PC-3 (cell line): ENCODE measurements around the gene LDHD. TPM values are rescaled to one million over a fixed set of nuclear protein-coding genes. Genes with fewer than 3 reads are reported as not detected.

Source experiments
- ATAC-seq: fragments of 200-7000 bp; cut with Tn5 transposase; 2 replicates; pipeline ENCODE4 v1.9.1; 2020; ENCODE audit warnings: mild to moderate bottlenecking, moderate library complexity
- BruUV-seq: library from RNA; stranded (reverse); fragments of 400-500 nt; replicated peaks from 2 replicates; lab custom pipeline; 2021; lab: Mats Ljungman, UMichigan
- CTCF ChIA-PET: fragments of 300-600 bp; sonication (Branson Sonifier 250); formaldehyde crosslinking; loops from one replicate; lab custom pipeline; 2022; ENCODE audit warnings: antibody characterized with exemption; lab: Charles Lee
- POLR2A ChIA-PET: fragments of 300-600 bp; sonication (Branson Sonifier 250); formaldehyde crosslinking; loops from one replicate; lab custom pipeline; 2022; ENCODE audit warnings: antibody characterized with exemption; ENCODE audit not compliant: unreplicated experiment; lab: Charles Lee
- DNase-seq: peaks from one replicate; pipeline ENCODE4 v3.0.0-alpha.2; 2015
- H2AFZ ChIP-seq: fragments of 300-600 bp; sonication (generic); 2 replicates; pipeline ENCODE4 v1.6.0; 2016; ENCODE audit warnings: antibody characterized with exemption, low read length
- H3F3A ChIP-seq: fragments of 300-600 bp; sonication (generic); one replicate; pipeline ENCODE4 v1.6.0; 2017; ENCODE audit warnings: antibody characterized with exemption, low read length, control low read depth, mild to moderate bottlenecking; ENCODE audit not compliant: unreplicated experiment
- H3K27ac ChIP-seq: fragments of 300-600 bp; sonication (generic); 2 replicates; pipeline ENCODE4 v1.5.1; 2016; ENCODE audit warnings: mild to moderate bottlenecking, low read length
- H3K27me3 ChIP-seq: fragments of 300-600 bp; sonication (generic); 2 replicates; pipeline ENCODE4 v1.6.1; 2016; ENCODE audit warnings: low read length, mixed read lengths
- H3K36me3 ChIP-seq: fragments of 300-600 bp; sonication (generic); 2 replicates; pipeline ENCODE4 v1.6.1; 2016; ENCODE audit warnings: low read depth, mixed run types, low read length, mixed read lengths
- H3K4me1 ChIP-seq: fragments of 300-600 bp; sonication (generic); 2 replicates; pipeline ENCODE4 v1.5.1; 2016; ENCODE audit warnings: low read length; ENCODE audit not compliant: insufficient read depth
- H3K4me2 ChIP-seq: fragments of 300-600 bp; sonication (generic); 2 replicates; pipeline ENCODE4 v1.6.0; 2016; ENCODE audit warnings: low read length
- H3K4me3 ChIP-seq: fragments of 300-600 bp; sonication (generic); 2 replicates; pipeline ENCODE4 v1.5.1; 2016; ENCODE audit warnings: mild to moderate bottlenecking, low read length, mixed read lengths
- H3K79me2 ChIP-seq: fragments of 300-600 bp; sonication (generic); 2 replicates; pipeline ENCODE4 v1.6.1; 2017; ENCODE audit warnings: low read length, mixed read lengths
- H3K9ac ChIP-seq: fragments of 300-600 bp; sonication (generic); 2 replicates; pipeline ENCODE4 v1.6.0; 2016; ENCODE audit warnings: mild to moderate bottlenecking, low read length
- H3K9me2 ChIP-seq: fragments of 300-600 bp; sonication (generic); replicated peaks from 2 replicates; pipeline ENCODE4 v1.6.1; 2016; ENCODE audit warnings: mixed run types, low read length, mixed read lengths
- H3K9me3 ChIP-seq: fragments of 300-600 bp; sonication (generic); 2 replicates; pipeline ENCODE4 v1.6.1; 2016; ENCODE audit warnings: low read length, mixed read lengths
- H4K20me1 ChIP-seq: fragments of 300-600 bp; sonication (generic); 2 replicates; pipeline ENCODE4 v1.6.1; 2016; ENCODE audit warnings: low read length, mixed read lengths
- CTCF ChIP-seq: fragments of 300-600 bp; sonication (generic); conservative IDR thresholded peaks from 2 replicates; pipeline ENCODE4 v1.5.1; 2017; ENCODE audit warnings: antibody characterized with exemption, low read depth, mild to moderate bottlenecking, low read length
- EZH2 ChIP-seq: fragments of 300-600 bp; sonication (generic); IDR thresholded peaks from one replicate; pipeline ENCODE4 v1.6.1; 2017; ENCODE audit warnings: antibody characterized with exemption, mild to moderate bottlenecking, low read length; ENCODE audit not compliant: unreplicated experiment
- EZH2phosphoT487 ChIP-seq: fragments of 300-600 bp; sonication (generic); IDR thresholded peaks from 2 replicates; pipeline ENCODE4 v1.6.1; 2018; ENCODE audit warnings: mild to moderate bottlenecking, antibody characterized with exemption, low read length, borderline replicate concordance
- intact Hi-C: fragments of 100-400 bp; cut with micrococcal nuclease; formaldehyde crosslinking; loops from 2 replicates; pipeline ENCODE4 v1.9.0; 2023
- total RNA-seq: library from RNA; depleted of rRNA; stranded (reverse); fragments of >200 nt; gene quantifications from 2 replicates; pipeline ENCODE4 v1.2.3, GENCODE V29; 2014

The LDHD gene
- total RNA-seq, 1 experiment from 2014 or later: 3.1 TPM

GRCh38 chr16:75114946-75115825, 1.4 kb downstream of the LDHD start:
- no peaks in the 10 kb centered on the region for H3F3A ChIP-seq
- no peak for TF ChIP-seq EZH2phosphoT487
- no peak for TF ChIP-seq EZH2
- TF ChIP-seq CTCF: no peak
- POLR2A ChIA-PET: no interaction called here
- CTCF ChIA-PET: no interaction called here
- H3K4me1 ChIP-seq: peaks cover 18% of the 10 kb centered on the region
- no peak overlapping the region for H3K4me2 ChIP-seq
- ATAC-seq (no peak), DNase-seq (no peak)
- H2AFZ ChIP-seq: no peak overlapping the region
- H3K36me3 ChIP-seq: no peaks in the 10 kb centered on the region
- no peak overlapping the region for H3K27ac ChIP-seq
- no peak overlapping the region for H3K4me3 ChIP-seq
- H4K20me1 ChIP-seq: no peaks in the 10 kb centered on the region
- H3K27me3 ChIP-seq: no peaks in the 10 kb centered on the region
- H3K79me2 ChIP-seq: no peaks in the 10 kb centered on the region
- H3K9me3 ChIP-seq: no peaks in the 10 kb centered on the region
- no peak overlapping the region for H3K9ac ChIP-seq
- intact Hi-C loops: no loop called here
- no TSS peak for BruUV-seq
- no peaks in the 10 kb centered on the region for H3K9me2 ChIP-seq

- no TSS peak for BruUV-seq
- Histone ChIP-seq H3K27ac (no peak overlapping the region), H3K4me3 (no peak overlapping the region), H3F3A (peaks cover 1% of the 10 kb centered on the region), H3K4me2 (no peak overlapping the region), H3K9me3 (no peaks in the 10 kb centered on the region), H4K20me1 (no peaks in the 10 kb centered on the region), H3K36me3 (no peaks in the 10 kb centered on the region), H3K9me2 (no peaks in the 10 kb centered on the region), H2AFZ (no peak overlapping the region), H3K4me1 (peaks cover 26% of the 10 kb centered on the region), H3K27me3 (no peaks in the 10 kb centered on the region), H3K9ac (no peak overlapping the region), H3K79me2 (peaks cover 4% of the 10 kb centered on the region; the same call in 1 of the 2 replicates)
- intact Hi-C loops: no loop called here
- TF ChIP-seq EZH2phosphoT487: no peak
- TF ChIP-seq EZH2: no peak
- TF ChIP-seq CTCF: no peak
- DNase-seq (no peak), ATAC-seq (no peak)
- POLR2A ChIA-PET: no interaction called here
- CTCF ChIA-PET: no interaction called here
These were observed 2.2 kb downstream of the LDHD start for GRCh38 chr16:75114179-75114945.
